GM21723 (cell line): ENCODE measurements around the gene RNF41.
"Not testable (repeated sequence)": the region's sequence is repeated elsewhere in the genome, so short reads cannot be mapped to it uniquely, and the experiment has no call there.

ENCODE experiments used
- ATAC-seq: cut with Tn5 transposase; IDR thresholded peaks from one replicate; pipeline ENCODE4 v1.9.1; 2021; ENCODE audit warnings: mild to moderate bottlenecking, moderate library complexity; ENCODE audit not compliant: unreplicated experiment

Gene RNF41

DNA sequence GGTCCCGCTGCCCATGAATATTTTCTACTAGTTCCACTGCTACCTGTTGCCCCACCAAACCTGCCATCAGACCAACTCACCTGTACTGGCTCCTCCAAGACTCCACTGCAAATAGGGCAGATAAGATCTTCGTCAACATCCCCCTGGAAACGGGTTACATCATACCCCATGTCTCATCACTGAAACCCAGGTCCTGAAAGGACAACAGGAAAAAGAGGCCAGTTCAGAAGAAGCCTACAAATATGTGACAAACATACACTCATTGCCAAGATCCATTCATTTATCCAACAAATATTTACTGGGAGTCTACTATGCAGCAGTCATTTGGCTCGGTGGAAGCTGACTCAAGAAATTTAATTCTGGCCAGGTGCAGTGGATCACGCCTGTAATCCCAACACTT lies 7.8 kb downstream of the RNF41 start:
- no peak for ATAC-seq

DNA sequence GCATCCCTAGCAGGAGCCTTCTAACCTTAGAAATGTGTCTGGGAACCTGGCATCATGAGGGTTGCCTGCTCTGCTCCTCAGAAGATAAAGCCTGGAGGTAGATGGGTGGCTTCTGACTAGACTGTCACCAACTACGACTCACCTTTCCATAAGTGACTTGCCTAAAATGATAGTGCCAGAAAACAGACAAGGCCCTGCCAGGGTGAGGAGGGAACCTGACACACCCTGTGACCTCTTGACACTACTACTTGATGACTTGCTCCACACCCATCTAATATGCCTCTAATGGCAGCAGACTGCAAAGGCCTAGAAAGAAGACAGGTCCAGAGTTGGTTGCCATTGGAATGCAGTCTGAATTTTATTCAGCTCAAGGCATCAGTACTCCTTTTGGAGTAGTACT lies 9.4 kb downstream of the RNF41 start:
- ATAC-seq = no peak

DNA sequence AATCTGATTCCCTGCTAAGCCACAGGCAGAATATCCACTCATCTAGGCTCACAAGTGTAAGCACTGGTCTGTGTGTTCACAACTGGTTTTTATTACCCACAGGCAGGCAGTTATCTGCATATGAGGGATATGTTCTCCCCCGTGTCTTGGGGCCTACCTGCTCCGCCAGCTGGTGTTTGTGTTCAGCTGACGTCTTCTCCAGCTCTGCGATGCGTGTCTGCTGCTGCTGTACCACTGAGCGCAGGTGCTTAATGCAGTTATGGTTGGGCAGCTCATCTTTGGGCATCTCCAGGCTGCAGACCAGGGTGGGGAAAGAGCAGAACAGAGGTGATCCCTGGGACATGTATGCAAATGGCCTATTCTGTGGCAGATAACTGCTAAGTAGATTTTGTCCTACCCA lies 13.7 kb downstream of the RNF41 start:
- no peak for ATAC-seq

DNA sequence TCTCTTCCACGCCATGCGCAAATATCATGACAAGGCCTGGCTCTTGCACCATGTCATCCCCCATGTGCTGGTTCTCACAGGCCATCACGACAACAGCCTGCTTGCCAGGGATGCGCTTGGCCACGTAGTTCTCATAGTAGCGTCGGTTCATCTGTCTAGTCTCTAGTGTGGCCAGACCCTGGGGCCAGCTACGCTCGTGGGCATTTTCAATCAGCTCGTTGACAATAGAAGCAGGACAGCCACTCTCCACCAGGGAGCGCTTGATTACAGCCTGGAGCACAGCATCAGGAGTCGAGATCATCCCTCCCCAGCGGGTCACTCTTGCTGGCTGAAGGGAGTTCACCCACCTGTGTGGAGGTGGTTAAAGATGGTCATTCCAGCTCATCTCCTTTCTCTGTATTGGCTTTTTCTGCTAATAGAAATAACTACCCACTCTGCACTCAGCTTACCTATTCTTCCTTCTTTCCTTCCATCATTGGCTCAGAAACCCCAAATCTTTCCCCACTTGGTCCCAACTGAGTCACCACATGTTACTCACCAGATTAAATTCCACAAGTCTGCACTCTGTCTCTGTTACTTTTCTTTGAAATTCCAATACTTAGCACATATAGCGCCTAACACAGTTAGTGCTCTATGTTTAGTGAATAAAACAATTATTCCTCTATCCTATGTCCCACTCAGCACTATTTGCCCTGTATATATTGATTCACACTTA lies 15.1 kb downstream of the RNF41 start:
- no peak for ATAC-seq

DNA sequence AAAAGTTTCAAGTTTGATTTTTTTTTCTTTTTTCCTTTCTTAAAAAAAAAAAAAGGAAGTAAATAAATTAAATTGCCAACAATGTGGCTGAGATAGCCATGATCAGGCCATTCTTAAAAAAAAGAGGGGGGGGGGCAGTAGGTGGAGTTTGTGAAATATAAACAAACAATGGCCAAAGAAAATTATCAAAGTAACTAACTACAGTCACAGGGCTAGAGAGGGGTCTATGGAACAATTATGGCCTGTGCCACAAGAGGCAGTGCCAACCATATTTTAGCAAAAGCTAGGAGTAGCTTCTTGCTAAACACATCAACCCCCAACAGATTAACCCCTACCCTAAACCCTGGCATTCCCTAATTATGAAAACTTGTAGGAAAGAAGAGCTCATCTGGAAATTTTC lies 16.3 kb downstream of the RNF41 start:
- no peak for ATAC-seq

DNA sequence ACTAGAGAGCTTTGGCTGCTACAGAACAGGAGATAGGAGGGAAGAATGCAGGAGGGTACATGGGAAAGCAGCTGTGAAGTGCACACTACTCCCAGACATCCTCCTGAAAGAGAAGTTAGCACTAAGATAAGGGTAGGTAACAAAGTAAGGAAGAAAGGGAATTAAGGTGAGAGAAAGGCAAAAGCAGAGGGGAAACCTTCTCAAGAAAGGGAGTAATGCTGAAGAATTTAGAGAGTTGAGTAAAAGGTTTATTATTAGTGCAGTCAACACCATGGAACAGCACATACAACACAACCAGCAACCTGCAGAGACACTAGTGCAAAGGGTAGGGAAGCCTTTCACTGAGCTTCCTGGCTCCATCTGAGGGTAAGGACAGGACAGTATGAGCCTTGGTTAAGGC lies 17.4 kb downstream of the RNF41 start:
- ATAC-seq = no peak

DNA sequence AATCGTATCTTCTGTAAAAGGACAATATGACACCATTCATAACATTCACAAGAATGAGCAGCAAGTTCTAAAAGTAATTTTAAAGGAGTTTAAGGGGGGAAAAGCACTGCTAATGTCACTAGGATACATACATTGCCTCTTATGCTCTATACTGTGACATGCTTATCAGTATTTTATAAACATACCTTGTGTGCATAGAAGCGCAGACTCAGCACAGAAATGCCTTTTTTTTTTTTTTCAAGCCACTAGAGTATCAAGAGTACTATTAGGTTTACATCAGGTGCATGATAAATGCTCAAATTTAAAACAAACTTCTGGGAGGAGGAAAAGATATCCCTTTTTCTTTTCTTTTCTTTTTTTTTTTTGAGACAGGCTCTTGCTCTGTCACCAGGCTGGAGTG lies 18.9 kb downstream of the RNF41 start:
- no peak for ATAC-seq

DNA sequence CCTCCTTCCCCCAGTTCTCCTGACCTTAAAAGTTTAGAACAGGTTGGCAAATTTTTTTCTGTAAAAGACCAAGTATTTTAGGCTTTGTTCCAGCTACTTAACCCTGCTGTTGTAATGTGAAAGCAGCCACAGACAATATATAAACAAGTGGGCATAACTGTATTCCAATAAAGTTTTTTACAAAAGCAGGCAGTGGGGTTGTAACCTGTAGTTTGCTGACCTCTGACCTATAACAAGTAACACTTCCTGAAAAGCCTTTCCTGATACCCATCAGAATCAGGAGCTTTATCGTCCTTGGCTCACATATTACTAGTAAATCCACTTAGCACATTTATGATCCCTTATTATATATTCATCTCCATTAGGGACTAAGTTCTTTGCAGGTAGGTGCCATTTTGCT lies 19.4 kb downstream of the RNF41 start:
- no peak for ATAC-seq

DNA sequence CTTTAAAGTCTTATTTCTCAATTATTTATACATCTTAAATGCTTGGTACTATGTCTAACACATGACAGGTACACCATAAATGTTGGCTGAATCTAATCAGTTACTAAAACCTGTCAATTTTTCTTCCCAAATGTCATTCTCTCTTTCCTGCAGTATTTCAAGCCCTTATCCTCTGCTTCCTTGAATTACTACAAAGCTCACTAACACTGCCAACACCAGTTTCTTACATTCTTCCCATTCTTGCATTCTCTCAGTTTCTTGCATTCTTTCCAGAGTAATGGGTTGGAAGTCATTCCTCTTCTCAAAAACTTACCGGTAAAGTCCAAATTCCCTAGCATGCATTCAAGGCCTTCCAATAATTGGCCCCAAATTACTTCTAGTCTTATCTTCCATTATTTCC lies 22.9 kb downstream of the RNF41 start:
- no peak for ATAC-seq

DNA sequence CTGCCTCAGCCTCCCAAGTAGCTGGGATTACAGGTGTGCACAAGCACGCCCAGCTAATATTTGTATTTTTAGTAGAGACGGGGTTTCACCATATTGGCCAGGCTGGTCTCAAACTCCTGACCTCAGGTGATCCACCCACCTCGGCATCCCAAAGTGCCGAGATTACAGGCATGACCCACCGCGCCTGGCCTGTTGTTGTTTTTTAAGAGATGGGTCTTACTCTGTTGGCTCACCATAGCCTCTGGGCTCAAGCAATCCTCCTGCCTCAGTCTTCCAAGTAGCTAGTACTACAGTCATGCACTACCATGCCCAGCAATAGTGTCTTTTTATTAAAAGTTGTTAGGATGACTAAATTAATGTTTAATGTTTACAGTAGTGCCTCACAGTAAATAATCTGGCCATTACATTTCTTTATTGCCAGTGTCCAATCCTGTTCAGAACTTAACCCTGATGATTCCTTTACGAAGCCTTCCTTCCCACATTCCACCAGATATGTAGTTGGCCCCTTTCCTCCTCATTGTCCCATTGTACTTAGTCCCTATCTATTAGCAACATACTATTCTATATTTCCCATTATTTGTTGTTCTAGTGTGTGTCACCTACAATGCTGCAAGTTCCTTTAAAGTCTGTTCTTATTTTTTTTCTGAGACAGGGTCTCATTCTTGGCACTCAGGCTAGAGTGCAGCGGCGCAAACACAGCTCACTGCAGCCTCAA lies 23.6 kb downstream of the RNF41 start:
- ATAC-seq = no peak

DNA sequence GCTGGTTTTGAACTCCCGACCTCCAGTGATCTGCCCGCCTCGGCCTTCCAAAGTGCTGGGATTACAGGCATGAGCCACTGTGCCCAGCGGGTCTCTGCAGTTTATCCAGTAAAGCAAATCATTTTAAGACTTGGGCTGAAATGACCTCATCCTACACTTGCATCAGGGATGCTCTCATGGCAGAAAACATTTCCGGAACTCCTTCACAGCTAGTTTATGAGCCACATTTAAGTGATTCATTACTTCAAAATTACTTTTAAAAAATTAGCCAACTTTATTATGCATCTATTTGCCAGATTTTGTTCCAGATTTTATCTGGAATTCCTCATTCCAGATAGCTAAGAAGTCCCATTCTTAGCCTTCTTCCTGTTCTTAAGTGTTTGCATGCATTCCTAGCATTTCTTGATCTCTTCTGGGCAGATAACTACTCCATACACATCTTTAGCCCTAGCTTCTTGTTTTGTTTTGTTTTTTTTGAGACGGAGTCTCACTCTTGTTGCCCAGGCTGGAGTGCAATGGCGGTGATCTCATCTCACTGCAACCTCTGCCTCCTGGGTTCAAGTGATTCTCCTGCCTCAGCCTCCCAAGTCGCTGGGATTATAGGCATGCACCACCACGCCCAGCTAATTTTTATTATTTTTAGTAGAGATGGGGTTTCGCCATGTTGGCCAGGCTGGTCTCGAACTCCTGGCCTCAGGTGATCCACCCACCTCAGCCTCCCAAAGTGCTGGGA lies 24.7 kb downstream of the RNF41 start:
- ATAC-seq = not testable (repeated sequence)

DNA sequence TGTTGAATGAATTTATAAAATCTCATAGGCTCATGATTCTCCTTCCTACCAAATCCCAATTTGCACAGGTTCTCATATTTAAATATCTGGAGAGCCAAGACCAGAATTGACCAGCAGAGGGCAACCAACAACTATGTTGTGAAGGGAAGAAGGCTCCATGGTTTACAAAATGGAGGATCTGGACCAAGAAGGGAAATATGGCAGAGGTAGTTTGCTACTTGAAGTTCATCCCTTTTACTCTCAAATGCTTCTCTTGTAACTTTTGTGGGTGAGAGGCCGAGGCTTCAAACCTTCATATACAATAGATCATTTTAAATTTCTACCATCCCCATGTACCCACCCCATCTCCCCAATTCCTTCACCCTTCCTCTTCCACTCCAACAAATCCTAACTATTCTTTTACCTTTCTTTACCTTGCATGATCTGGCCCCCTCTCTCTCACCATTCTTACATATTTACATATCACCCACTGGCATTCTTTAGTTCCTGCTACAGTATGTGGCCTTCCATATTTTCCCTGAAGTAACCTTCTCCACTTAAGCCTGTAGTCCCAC lies 28.6 kb downstream of the RNF41 start:
- no peak for ATAC-seq

DNA sequence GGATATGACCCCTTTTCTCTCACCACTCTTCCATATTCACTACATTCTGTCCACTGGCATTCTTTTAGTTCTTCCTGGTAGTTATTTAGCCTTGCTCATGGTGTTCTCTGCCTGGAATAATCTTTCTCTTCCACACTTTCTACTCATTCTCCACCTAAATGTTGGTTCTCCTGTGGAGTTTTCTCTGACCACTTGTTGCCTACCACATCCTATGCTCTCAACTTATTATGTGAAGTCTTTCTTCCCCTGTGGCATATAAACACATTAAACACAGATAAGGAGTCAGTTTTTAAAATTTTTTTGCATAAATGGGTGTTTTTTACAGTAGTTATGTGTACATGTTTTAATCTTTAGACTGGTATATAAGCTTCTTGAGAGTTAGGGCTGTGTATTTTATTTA lies 29.1 kb downstream of the RNF41 start:
- no peak for ATAC-seq

DNA sequence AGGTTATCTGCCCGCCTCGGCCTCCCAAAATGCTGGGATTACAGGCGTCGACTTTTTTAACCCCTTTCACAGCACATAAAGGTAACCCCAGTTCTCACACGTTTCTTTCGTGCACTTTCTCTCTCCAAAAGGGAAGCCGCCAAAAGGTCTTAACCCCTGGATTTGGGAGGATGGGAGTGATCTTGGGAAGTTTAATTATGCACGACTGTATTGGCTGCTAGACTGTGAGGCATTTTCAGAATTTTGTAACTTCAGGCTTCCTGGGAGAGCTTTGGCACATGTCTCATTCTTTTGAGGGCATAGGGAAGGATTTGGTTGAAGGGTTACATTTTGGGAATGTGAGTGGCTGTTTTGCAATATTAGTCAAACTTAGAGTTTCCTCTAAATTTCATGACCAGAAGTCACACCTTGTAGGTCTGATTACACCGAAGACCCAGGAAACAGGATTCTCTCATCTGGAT lies 31.0 kb downstream of the RNF41 start:
- no peak for ATAC-seq

DNA sequence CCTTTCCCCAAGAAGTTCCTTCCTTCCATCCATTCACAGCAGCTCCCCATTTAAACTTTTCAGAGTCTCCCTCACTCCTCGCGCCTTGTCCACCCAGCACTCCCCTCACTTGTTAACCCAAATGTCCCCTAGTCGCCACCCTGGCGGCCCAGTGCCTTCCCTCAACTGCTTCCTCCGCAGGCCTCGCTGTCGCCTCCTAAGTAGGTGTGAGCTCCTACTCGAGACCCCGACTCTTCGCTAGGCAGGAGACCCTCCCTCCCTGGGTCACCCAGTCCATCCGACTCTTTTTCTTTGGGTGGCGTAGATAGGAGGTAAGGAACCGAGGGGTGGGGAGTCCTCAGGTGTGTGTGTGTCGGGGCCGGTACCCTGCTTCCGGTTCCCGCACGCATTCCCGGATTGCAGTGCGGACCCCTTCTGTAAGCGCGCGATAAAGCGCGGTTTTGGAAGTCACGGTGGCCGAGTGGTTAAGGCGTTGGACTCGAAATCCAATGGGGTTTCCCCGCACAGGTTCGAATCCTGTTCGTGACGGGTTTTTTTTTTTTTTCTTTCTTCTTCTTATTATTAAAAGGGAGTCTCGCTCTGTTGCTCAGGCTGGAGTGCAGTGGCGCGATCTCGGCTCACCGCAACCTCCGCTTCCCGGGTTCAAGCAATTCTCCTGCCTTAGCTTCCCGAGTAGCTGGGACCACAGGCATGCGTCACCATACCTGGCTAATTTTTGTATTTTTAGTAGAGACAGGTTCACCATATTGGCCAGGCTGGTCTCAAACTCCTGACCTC lies 31.6 kb downstream of the RNF41 start:
- ATAC-seq = peak; percentile 30

DNA sequence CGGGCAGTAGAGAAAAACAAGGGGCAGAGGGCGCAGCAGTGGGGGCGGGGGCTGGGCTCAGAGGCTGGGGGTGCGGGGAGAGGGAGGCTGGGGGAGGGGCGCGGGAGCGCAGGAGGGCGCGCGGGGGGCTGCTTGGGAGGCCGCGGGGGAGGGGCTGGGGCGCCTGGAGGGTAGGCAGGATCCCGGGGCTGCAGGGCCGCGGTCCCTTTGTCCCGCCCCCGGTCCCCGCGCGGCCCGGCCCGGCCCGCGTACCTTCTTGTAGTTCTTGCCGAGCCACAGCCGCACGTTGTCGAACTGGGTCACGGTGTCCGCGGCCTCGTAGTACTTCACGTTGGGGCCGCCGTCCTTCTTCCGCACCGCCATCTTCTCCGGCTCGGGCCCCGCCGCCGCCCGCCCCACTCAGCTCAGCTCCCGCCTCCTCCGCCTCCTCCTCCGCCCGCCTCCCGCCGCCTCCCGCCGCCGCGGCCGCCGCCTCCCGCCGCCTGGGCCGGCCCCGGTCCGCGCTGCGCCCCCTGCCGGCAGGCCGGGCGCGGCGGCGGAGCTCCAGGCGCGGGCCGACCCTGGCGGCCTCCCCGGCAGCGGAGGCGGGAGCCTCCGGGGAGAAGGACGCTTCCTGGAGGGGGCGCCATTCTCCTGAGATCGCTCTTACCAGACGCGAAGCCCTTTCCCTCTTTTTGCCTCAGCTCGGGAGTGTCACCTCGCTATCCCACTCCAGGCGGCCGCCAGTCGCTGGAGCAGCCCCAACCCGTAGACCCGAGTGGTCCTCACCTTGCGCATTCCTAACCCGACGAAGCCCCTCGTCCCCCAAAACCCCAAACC lies 32.4 kb downstream of the RNF41 start, which contains the start of gene SMARCC2:
SMARCC2 (minus strand) TSS at position 385 of the 819 bp plus-strand sequence; CDS start at position 363, 22 bp downstream.
- ATAC-seq = peak; percentile 75

DNA sequence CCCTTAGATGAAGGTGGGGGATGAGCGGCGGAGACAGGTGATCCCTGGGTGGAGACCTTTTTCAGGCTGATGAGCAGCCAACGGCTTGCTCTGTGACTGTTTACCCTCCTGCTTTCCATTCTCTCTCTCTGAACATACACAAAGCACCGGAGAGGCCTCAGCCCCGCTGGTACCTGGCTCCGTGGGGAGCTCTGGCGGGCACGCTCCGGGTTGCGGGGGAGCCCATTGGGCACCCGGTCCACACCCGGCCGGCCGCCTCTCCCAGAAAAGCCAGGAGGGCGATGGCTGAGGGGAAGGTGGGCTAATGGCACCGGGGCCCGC lies 33.0 kb downstream of the RNF41 start:
- peak; percentile 10 for ATAC-seq

DNA sequence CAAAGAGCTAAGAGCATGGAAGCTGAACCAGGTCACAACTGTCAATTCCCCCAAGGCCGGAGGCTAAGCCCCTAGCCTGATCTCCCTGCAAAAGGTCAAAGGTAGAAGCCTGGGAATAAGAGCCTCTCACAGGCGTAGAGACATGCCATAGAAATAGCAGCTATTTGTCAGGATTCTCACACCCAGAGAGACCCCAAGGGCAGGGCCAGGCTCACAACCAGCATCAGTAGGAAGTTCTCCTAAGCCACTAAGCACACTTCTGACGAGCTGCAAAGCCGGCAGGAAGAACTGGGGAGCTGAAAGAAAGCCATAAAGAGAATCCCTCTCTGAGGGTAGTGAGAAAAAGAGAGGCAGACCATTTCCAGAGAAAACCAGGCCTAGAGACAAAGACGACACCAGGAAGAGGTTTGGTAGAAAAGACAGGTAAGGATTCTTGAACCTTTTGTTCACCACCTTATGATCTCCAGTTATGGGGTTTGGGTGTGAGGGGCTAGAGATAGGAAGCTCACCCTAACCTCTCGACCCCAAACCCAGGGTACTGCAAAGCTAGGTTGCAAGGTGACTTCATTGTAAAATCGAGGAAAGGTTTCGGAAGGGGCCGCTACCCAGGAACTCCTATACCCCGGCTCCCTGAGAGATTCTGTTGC lies 33.5 kb downstream of the RNF41 start:
- ATAC-seq = no peak

DNA sequence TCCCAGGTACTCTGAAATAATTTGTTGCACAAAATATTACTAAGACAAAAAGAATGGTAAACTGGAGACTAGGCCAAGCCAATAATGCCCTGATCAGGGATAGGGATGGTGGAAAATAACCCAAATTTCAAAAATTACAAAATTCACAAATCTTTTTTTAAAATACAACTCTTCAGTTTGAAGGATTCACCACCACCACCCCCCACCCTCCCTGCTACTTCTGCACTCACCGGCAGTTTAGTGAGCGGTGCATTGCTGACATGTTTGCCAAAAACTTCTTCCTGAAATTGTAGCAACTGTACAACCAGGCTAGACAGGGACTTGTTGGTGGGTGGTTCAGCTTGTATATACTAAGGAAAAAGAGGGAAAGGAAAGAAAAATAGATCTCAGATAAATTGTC lies 34.8 kb downstream of the RNF41 start:
- no peak for ATAC-seq

DNA sequence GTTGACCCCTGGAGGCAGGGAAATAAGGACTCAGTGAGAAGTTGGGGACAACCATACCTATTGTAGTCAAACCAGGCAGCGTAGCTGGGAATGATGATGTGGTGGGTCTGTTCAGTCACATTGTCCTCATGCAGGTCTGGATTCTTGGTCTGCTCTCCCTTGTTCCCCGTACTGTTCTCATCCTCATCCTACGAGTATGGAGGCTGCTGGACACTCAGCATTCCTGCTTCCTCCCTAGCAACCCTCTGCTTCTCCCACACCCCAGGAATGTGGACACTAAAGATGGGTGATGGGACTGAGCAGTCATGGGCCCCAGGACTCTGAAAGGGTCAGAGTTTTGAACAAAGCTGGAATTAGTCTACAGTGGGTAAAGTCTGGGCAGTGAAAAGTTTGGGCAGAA lies 43.4 kb downstream of the RNF41 start:
- ATAC-seq = no peak
